Hepatocyte (in vitro differentiated cells): ENCODE results near the gene IGFBP1.

Experiments
- CTCF ChIP-seq: fragments of 200-600 bp; sonication (generic); IDR thresholded peaks from 2 replicates; pipeline ENCODE4 v1.5.1; 2016; ENCODE audit warnings: antibody characterized with exemption, mild to moderate bottlenecking; ENCODE audit not compliant: poor library complexity
- EZH2 ChIP-seq: fragments of 200-600 bp; sonication (generic); IDR thresholded peaks from 2 replicates; pipeline ENCODE4 v1.6.1; 2016; ENCODE audit warnings: antibody characterized with exemption, mild to moderate bottlenecking, borderline replicate concordance

GRCh38 chr7:45911311-45911710 lies 23.0 kb downstream of the IGFBP1 start:
- no peak for TF ChIP-seq CTCF
- TF ChIP-seq EZH2: no peak
